GM04504 (cell line): ENCODE results near the gene KRT4.
"Not testable (repeated sequence)": the region's sequence is repeated elsewhere in the genome, so short reads cannot be mapped to it uniquely, and the experiment has no call there.

ENCODE experiments used
- DNase-seq: peaks from one replicate; pipeline ENCODE4 v3.0.0-alpha.2; 2012; ENCODE audit warnings: low read depth

KRT4 gene

DNA sequence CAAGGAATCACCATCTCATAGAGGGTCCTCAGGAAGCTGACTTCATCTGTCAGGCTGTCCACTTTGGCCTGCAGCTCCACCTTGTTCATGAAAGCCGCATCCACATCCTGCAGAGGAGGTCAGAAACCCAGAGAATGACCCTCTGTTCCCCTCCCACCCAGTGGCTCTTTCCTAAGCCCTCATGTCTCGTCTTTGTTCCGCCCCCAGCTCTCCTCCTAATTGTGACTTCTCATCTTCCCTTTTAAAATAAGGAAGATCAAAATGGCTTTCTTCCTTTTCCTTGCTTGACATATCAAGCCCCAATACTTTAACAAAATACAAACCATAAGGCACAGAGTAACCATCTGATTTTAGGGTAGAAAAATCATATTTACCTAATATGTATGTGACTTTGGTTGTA, 41.1 kb downstream of the KRT4 start:
- no peak for DNase-seq

DNA sequence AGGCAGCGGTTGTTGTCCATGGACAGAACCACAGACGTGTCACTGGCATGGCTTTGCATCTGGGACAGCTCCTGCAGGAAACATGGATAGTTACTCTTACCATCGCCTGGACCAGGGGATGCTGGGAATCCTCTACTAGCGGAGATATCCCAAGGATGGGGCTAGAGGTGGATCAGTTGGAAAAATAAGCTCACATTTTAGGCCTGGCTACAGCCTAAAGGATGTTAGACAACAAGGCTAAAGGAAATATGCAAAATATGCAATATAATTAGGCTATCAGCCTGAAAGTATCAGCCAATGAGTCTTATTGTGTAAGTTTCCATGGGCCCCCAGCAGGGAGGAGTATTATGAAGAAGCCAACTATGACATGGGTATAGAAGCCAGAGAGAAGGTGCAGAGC, 41.7 kb downstream of the KRT4 start:
- DNase-seq = no peak

DNA sequence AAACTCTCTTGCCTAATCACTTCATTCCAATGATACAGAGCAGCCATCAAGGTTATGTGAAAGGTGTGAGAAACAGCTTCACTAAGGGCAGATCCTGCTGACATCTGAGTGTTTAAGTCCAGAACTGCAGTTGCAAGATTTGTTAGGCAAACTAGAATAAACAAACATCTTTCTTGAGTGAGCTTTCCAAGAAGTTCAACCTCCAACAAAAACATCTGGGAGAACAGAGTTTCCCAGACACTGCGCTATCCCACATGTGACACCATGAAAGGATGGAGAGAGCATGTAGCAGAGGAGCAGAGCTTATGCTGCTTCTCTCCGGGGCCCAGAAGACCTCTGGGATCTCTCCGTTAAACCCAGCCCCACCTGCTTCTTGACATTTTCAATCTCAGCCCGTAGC, 42.4 kb downstream of the KRT4 start:
- DNase-seq = no peak

GRCh38 chr12:52771088-52771487, 42.8 kb downstream of the KRT4 start:
- DNase-seq = no peak

GRCh38 chr12:52769946-52770345, 44.0 kb downstream of the KRT4 start:
- DNase-seq = no peak

- DNase-seq = no peak
Observed at GRCh38 chr12:52769354-52769753, 44.6 kb downstream of the KRT4 start.

DNA sequence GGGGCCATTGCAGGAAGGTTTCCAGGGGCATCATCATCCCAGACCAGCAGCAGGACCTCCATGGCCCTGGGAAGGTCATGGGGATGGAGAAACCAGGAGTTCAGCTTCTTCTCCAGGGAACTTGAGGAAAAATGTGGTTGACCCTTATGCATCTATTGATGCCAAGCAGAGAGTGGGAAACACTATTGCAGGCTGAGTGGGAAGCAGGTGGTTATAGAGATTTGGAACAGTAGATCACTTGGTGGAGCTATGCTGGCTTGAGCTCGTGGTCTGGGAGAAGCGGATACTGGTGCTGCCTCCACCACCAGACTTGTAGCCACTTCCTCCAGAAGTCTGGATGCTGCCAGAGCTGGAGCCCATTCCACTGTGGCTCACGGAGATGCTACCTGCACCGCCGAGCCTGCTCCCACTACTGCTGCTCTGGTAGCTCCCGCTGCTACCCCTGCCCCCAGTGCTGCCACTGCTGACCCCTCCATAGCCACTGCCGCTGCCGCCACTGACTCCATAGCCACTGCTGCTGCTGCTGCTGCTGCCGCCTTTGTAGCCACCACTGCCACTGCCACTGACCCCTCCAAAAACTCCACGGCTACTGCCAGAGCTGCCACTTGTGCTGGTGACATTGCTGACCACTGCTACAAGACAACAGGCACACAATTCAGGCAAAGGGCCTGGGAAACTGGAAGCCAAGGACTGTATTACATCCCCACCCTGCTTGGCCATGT, 45.3 kb downstream of the KRT4 start:
- no peak for DNase-seq

GRCh38 chr12:52767427-52767826, 46.5 kb downstream of the KRT4 start:
- DNase-seq = no peak

GRCh38 chr12:52767020-52767379, 46.9 kb downstream of the KRT4 start:
- no peak for DNase-seq

- DNase-seq = no peak
Observed at GRCh38 chr12:52766351-52767019, 47.4 kb downstream of the KRT4 start.

DNA sequence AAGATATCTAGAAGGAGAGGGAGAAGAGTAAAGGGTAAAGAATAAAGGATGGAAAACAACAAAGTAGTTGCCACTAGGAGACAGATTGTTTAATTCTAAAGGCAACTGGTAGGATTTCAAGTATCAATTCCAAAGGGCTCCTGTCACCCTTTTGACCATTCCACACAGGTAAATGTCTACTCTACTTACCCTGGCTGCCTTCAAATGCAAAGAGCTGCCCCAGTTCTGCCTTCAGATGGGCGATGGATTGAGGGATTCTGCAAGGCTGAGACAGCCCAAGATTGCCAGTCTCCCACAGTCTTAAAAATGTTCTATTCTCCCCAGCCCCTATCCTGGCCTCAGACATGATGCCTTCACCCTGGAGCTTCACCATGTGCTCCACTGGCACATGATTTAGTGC, 48.2 kb downstream of the KRT4 start:
- no peak for DNase-seq

- no peak for DNase-seq
Observed at GRCh38 chr12:52763991-52764390, 49.9 kb downstream of the KRT4 start.

DNA sequence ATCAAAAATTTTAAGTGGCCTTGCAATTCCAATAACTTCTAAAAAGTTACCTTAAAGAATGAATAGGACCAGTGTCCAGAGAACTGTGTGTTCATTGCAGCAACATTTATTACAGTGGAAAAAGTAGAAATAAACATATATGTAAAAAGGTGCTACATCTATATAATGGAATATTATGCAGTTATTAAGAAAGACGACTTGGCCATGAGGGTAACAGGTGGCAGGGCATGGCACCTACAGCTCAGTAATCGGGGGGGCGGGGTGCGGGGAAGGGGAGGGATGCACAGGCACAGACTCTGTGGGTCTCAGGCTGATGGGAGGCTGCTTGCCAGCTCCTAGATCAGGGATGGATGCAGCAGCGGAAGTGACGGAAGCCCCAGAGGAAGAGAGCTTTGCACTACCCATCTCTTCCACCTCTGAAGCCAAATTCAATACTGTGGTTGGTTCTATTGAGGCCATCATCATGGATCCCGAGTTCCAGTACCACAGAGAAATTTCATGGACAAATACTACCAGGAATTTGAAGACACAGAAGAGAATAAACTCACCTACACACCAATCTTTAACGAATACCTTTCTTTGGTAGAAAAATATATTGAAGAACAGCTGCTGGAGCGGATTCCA, 50.8 kb downstream of the KRT4 start:
- no peak for DNase-seq

- no peak for DNase-seq
Observed at GRCh38 chr12:52761802-52762201, 52.1 kb downstream of the KRT4 start.

- DNase-seq = not testable (repeated sequence)
Observed at GRCh38 chr12:52761218-52761617, 52.7 kb downstream of the KRT4 start.

- no peak for DNase-seq
Observed at GRCh38 chr12:52760623-52761022, 53.3 kb downstream of the KRT4 start.

DNA sequence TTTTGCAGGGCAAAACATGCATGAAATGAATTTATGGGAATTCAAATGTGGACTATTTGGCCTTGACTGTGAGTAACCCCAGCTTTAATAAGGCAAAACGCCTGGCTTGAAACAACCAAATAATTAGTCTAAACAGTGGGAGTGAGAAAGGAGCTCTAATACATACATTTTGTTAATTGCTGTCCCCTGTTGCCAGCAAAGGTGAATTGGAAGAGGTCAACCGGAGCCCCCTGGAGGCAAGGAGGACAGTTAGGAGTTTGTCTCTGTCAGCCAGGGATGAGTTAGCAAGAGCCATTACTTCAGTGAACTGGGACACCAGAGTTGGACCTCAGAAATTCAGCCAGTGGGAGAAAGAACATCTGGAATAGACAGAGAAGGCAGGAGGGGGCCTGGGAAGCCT, 54.2 kb downstream of the KRT4 start:
- DNase-seq = no peak

- DNase-seq = no peak
Observed at GRCh38 chr12:52759218-52759617, 54.7 kb downstream of the KRT4 start.

DNA sequence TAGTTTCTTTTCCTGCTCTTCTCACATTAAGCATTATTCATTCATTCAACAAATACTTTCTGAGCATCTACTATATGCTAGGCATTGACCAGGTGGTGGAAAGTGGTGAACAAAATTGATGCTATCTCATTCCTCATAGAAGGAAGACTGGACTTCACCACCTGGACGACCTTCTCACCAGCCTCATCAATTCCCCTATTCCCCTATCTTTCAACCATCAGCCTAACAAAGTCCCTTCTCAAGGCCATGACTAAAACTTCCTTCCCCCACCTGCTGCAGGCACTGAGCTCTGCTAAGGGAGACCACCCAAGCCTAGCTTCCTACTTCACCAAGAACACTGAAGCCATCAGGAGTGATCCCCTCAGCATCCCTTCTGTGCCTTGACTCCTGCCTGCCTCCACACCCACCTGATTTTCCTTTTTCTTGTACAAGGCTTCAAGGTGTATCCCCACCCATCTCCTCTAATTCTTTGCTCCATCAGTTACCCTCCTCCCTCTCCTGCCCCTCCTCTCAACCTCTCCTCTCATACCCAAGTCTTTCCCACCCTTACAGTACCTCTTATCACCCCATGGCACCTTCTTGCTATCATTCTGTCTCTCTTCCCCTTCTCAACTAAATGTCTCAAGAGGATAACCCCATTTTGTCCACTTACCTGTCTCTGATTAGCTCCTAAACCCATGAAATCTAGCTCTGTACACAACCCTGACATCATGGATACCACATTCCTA, 56.3 kb downstream of the KRT4 start:
- no peak for DNase-seq
